SW 1271 (cell line): ENCODE data around the gene KIAA0232.
"Not testable (repeated sequence)": the region's sequence is repeated elsewhere in the genome, so short reads cannot be mapped to it uniquely, and the experiment has no call there.

Experiments
- DNase-seq, 2 experiments: peaks; one replicate each; lab custom pipeline; 2025; lab: John Stamatoyannopoulos, UW

The KIAA0232 gene

GRCh38 chr4:6804082-6804752 lies 21.7 kb downstream of the KIAA0232 start:
- DNase-seq = no peak

GRCh38 chr4:6806924-6807626 lies 24.5 kb downstream of the KIAA0232 start:
- DNase-seq = no peak

GRCh38 chr4:6808259-6808658 lies 25.7 kb downstream of the KIAA0232 start:
- DNase-seq = no peak

GRCh38 chr4:6811165-6811564 lies 28.6 kb downstream of the KIAA0232 start:
- no peak for DNase-seq

- no peak for DNase-seq
Observed at GRCh38 chr4:6812766-6813165, 30.2 kb downstream of the KIAA0232 start.

GRCh38 chr4:6813725-6814124 lies 31.2 kb downstream of the KIAA0232 start:
- DNase-seq = no peak

GRCh38 chr4:6815029-6815836 lies 32.7 kb downstream of the KIAA0232 start:
- no peak for DNase-seq

- no peak for DNase-seq
Observed at GRCh38 chr4:6819295-6819694, 36.8 kb downstream of the KIAA0232 start.

GRCh38 chr4:6820695-6821094 lies 38.2 kb downstream of the KIAA0232 start:
- no peak for DNase-seq

- no peak for DNase-seq
Observed at GRCh38 chr4:6824071-6824470, 41.5 kb downstream of the KIAA0232 start.

- DNase-seq = no peak
Observed at GRCh38 chr4:6824772-6825402, 42.4 kb downstream of the KIAA0232 start.

GRCh38 chr4:6825403-6825802 lies 42.9 kb downstream of the KIAA0232 start:
- DNase-seq = no peak

GRCh38 chr4:6826781-6827508 lies 44.4 kb downstream of the KIAA0232 start:
- no peak for DNase-seq

- no peak for DNase-seq
Observed at GRCh38 chr4:6829086-6829485, 46.6 kb downstream of the KIAA0232 start.

- DNase-seq = peak; percentile 21 to 32
Observed at GRCh38 chr4:6834867-6835266, 52.3 kb downstream of the KIAA0232 start.

- DNase-seq = not testable (repeated sequence)
Observed at GRCh38 chr4:6835616-6836015, 53.1 kb downstream of the KIAA0232 start.

GRCh38 chr4:6837106-6837505 lies 54.6 kb downstream of the KIAA0232 start:
- not testable (repeated sequence) for DNase-seq

GRCh38 chr4:6839579-6839978 lies 57.1 kb downstream of the KIAA0232 start:
- no peak for DNase-seq

GRCh38 chr4:6840062-6840976 lies 57.8 kb downstream of the KIAA0232 start:
- no peak for DNase-seq

- no peak for DNase-seq
Observed at GRCh38 chr4:6845027-6845426, 62.5 kb downstream of the KIAA0232 start.

- no peak for DNase-seq
Observed at GRCh38 chr4:6845574-6845973, 63.0 kb downstream of the KIAA0232 start.
